HepG2 (cell line): Measurements from ENCODE around the gene GJD3. TPM values are rescaled to one million over a fixed set of nuclear protein-coding genes. Genes with fewer than 3 reads are reported as not detected.
A peak's percentile ranks its signal among the peaks of the same experiment; 100 is the strongest.

Experiments
- AFF4 ChIP-seq: sonication (generic); formaldehyde crosslinking; IDR thresholded peaks from 2 replicates; pipeline ENCODE4 v1.4.0; 2020; ENCODE audit warnings: missing genetic modification reagents
- ARID4A ChIP-seq: sonication (generic); formaldehyde crosslinking; IDR thresholded peaks from 2 replicates; pipeline ENCODE4 v1.5.0; 2020; ENCODE audit warnings: mild to moderate bottlenecking, missing genetic modification reagents, borderline replicate concordance
- JUN ChIP-seq: sonication (generic); formaldehyde crosslinking; IDR thresholded peaks from 2 replicates; pipeline ENCODE4 v1.4.0; 2020; ENCODE audit warnings: mild to moderate bottlenecking, missing genetic modification reagents
- KLF9 ChIP-seq: IDR thresholded peaks from 2 replicates; pipeline ENCODE4 v1.6.1; 2016; ENCODE audit warnings: low read depth
- PCBP1 ChIP-seq: fragments of 200-400 bp; formaldehyde crosslinking; IDR thresholded peaks from 2 replicates; pipeline ENCODE4 v1.6.1; 2017; ENCODE audit warnings: mild to moderate bottlenecking, low read depth, low read length, borderline replicate concordance
- POLR2G ChIP-seq: fragments of 200-400 bp; formaldehyde crosslinking; IDR thresholded peaks from 2 replicates; pipeline ENCODE4 v1.6.1; 2018; ENCODE audit warnings: mild to moderate bottlenecking, low read depth, low read length, moderate library complexity
- REXO4 ChIP-seq: sonication (generic); formaldehyde crosslinking; IDR thresholded peaks from 2 replicates; pipeline ENCODE4 v1.8.0; 2022; ENCODE audit warnings: missing genetic modification reagents, mild to moderate bottlenecking, borderline replicate concordance
- STAT5B ChIP-seq: sonication (generic); formaldehyde crosslinking; IDR thresholded peaks from 2 replicates; pipeline ENCODE4 v1.4.0; 2020; ENCODE audit warnings: missing genetic modification reagents
- TBP ChIP-seq: sonication (generic); formaldehyde crosslinking; IDR thresholded peaks from 2 replicates; pipeline ENCODE4 v1.5.0; 2020; ENCODE audit warnings: missing genetic modification reagents
- ZBTB2 ChIP-seq: sonication (generic); formaldehyde crosslinking; IDR thresholded peaks from 2 replicates; pipeline ENCODE4 v1.8.0; 2022; ENCODE audit warnings: low read depth, missing genetic modification reagents
- ZNF383 ChIP-seq: sonication (generic); formaldehyde crosslinking; IDR thresholded peaks from 2 replicates; pipeline ENCODE4 v1.4.0; 2020; ENCODE audit warnings: missing genetic modification reagents, mild to moderate bottlenecking, borderline replicate concordance
- ZNF530 ChIP-seq: sonication (generic); formaldehyde crosslinking; IDR thresholded peaks from 2 replicates; pipeline ENCODE4 v1.5.0; 2020; ENCODE audit warnings: low read depth, mild to moderate bottlenecking, missing genetic modification reagents
- ZNF580 ChIP-seq: IDR thresholded peaks from 2 replicates; pipeline ENCODE4 v1.6.1; 2016; ENCODE audit warnings: low read depth, borderline replicate concordance
- polyA plus RNA-seq, 8 experiments: library from polyadenylated mRNA; depleted of rRNA in 3 of 8; stranded (reverse) in 7 of 8; unstranded in 1 of 8; fragments of >200 nt; fragmentation: Illumina TruSeq in 4 of 8; extraction: Trizol in 4 of 8; gene quantifications; 2 replicates each; pipeline versions ENCODE4 v1.2.1 to v1.2.3, GENCODE V29; 2011 to 2016; ENCODE audit warnings: low read depth in 4 of 8, missing spikeins in 1 of 8, mixed read lengths in 1 of 8; ENCODE audit not compliant: insufficient read depth in 1 of 8
- total RNA-seq, 5 experiments: library from RNA; depleted of rRNA; stranded (reverse); fragments of >200 nt; fragmentation: Illumina TruSeq; extraction: Trizol; gene quantifications; 2 replicates each; pipeline ENCODE4 v1.2.3, GENCODE V29; 2016; ENCODE audit warnings: low read depth in 1 of 5

The GJD3 gene
- total and polyA plus RNA-seq, 2 of the 13 experiments (the other 11 are each of a cell fraction or from before 2014, with no cell fraction given), result not detected

GRCh38 chr17:40331743-40332641 lies 32.5 kb downstream of the GJD3 start (continued):
- no peak for TF ChIP-seq POLR2G
- TF ChIP-seq REXO4 (CRISPR knock-in tag), result no peak
- peak; percentile 59; the same call in 1 of the 2 replicates for TF ChIP-seq ARID4A (CRISPR knock-in tag)
- TF ChIP-seq KLF9, result no peak
- TF ChIP-seq ZNF530 (CRISPR knock-in tag), result no peak
- no peak for TF ChIP-seq AFF4 (CRISPR knock-in tag)
- no peak for TF ChIP-seq ZNF383 (CRISPR knock-in tag)
- no peak for TF ChIP-seq JUN (CRISPR knock-in tag)
- no peak for TF ChIP-seq PCBP1
- no peak for TF ChIP-seq STAT5B (CRISPR knock-in tag)
- TF ChIP-seq TBP (CRISPR knock-in tag), result no peak
- TF ChIP-seq ZNF580 (CRISPR knock-in tag), result no peak
- TF ChIP-seq ZBTB2 (CRISPR knock-in tag), result no peak
